GM21390 (cell line): ENCODE data around the gene CT47C1.
"Not testable (repeated sequence)": the region's sequence is repeated elsewhere in the genome, so short reads cannot be mapped to it uniquely, and the experiment has no call there.

Experiments used
- ATAC-seq: cut with Tn5 transposase; IDR thresholded peaks from one replicate; pipeline ENCODE4 v1.9.1; 2021; ENCODE audit not compliant: unreplicated experiment

Gene CT47C1

DNA sequence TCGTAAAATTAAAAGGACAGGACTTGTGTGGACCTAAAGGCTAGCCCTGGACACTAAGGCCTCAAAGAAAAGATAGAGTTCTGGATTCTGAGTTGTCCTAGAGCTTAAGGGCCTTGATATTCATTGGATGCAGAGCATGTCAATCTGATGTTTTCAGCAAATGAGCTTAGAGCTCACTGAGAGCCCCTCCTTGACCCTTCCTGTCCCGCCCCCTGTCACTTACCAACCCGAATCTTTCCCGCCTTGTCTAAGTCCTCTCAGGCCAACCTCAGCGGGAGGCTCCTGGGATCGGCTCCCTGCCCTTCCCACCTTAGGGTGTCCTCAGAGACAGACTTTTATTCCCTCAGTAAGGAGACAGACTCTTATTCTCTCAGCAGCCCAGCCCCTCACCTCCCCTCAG lies at the start of gene CT47C1:
CT47C1 (plus strand) TSS at position 250 of the 400 bp plus-strand sequence. CDS start 233 bp downstream, outside the sequence.
- ATAC-seq = no peak

- no peak for ATAC-seq
Observed at GRCh38 chrX:119025900-119026299, 46.9 kb upstream of the CT47C1 start.

DNA sequence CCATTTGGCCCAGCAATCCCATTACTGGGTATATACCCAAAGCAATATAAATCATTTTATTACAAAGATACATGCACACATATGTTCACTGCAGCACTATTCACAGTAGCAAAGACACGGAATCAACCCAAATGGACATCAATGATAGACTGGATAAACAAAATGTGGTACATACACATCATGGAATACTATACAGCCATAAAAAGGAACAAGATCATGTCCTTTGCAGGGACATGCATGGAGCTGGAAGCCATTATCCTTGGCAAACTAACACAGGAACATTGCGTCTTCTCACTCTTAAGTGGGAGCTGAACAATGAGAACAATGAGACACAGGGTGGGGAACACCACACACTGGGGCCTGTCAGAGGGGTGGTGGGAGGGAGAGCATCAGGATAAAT lies 46.4 kb upstream of the CT47C1 start:
- ATAC-seq = not testable (repeated sequence)

GRCh38 chrX:119027960-119028732 lies 44.6 kb upstream of the CT47C1 start:
- not testable (repeated sequence) for ATAC-seq

DNA sequence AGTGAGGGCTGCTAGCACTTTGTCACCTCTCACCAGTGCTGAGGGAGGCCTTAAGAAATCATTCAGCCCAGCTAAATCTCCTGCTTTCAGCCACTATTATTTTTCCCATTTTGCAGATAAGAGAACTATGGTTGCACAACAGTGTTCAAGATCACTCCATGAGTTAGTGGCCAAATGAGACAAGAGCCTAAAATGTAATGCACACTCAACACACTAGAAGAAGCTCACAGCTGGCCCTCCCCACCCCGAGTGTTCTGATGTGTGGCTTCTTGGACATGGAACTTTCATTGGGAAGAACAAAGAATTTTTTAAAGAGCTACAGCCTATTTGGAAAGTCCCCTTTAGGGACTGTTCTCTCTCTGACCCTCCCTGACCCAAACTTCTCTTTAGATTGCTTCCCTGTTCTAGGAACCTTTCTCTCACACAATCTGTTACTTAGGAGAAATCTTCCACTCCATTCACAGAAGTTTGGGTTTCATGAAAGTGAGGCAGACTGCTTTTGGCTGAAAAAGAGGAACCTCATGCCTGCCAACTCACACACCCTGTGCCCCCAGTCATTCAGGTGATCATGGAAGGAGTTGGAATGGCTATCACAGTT lies 44.0 kb upstream of the CT47C1 start:
- ATAC-seq = no peak

DNA sequence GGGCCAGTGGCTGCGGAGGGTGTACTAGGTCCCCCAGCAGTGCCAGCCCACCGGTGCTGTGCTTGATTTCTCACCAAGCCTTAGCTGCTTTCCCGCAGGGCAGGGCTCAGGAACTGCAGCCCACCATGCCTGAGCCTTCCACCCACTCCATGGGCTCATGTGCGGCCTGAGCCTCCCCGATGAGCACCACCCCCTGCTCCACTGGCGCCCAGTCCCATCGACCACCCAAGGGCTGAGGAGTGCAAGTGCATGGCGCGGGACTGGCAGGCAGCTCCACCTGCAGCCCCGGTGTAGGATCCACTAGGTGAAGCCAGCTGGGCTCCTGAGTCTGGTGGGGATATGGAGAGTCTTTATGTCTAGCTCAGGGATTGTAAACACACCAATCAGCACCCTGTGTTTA lies 43.1 kb upstream of the CT47C1 start:
- not testable (repeated sequence) for ATAC-seq

- no peak for ATAC-seq
Observed at GRCh38 chrX:119030990-119031389, 41.8 kb upstream of the CT47C1 start.

GRCh38 chrX:119036107-119037029 lies 36.4 kb upstream of the CT47C1 start:
- ATAC-seq = no peak

DNA sequence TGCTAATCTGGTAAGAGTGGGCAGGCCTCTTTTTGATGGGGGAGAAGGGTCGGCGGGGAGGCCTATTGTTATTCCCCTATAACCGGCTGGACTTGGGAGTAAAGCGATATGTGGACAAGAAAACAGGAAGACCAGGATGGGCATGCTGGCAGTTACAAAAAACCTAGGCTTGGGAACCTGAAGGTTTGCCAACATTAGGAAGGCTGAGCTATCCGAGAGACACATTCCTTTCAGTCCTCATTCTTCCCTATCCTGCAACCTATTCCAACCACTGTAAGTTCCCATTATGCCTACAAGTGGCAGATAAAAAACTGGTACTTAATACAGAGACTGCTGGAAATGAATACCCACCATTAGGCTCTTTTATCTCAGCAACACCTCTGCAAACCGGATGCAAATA lies 32.4 kb upstream of the CT47C1 start:
- no peak for ATAC-seq

- no peak for ATAC-seq
Observed at GRCh38 chrX:119041175-119041574, 31.6 kb upstream of the CT47C1 start.

GRCh38 chrX:119042040-119042439 lies 30.8 kb upstream of the CT47C1 start:
- ATAC-seq = no peak

DNA sequence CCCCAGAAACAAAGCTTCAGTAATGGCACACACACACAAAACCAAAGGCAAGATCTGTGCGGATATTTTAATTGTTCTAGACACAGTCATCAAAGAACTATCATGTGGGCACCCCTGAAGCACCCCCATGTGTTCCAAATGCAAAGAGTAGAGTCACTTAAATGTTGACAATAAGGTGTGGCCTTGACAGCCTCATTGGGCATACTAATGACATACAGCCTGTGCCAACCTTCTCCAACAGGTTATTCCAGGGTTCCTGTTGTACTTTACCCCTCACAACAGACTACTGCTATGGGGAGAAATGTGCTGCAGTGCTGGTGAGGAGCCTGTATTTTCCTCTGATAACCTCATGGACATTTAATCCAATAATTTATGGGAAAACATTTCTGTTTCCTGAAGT lies 29.8 kb upstream of the CT47C1 start:
- no peak for ATAC-seq

DNA sequence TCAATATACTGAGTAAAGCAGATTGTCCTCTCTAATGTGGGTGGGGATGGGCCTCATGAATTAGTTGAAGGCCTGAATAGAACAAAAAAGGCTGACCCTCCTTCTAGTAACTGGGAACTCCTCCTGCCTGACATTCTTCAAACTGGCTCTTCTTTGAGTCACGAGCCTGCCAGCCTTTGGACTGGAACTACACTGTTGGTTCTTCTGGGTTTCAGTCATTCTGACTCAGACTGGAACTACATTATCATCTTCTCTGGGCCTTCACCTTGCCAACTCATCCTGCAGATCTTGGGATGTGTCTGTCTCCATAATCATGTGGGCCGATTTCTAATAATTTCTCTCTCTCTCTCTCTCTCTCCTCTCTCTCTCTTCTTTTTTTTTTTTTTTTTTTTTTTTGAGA lies 26.9 kb upstream of the CT47C1 start:
- no peak for ATAC-seq

GRCh38 chrX:119055687-119056086 lies 17.1 kb upstream of the CT47C1 start:
- no peak for ATAC-seq

GRCh38 chrX:119062750-119063374 lies 9.9 kb upstream of the CT47C1 start:
- no peak for ATAC-seq

- no peak for ATAC-seq
Observed at GRCh38 chrX:119063428-119063827, 9.4 kb upstream of the CT47C1 start.

- ATAC-seq = no peak
Observed at GRCh38 chrX:119067023-119067739, 5.6 kb upstream of the CT47C1 start.

GRCh38 chrX:119069128-119069527 lies 3.7 kb upstream of the CT47C1 start:
- ATAC-seq = no peak

GRCh38 chrX:119069762-119070161 lies 3.0 kb upstream of the CT47C1 start:
- no peak for ATAC-seq

- no peak for ATAC-seq
Observed at GRCh38 chrX:119071381-119071780, 1.4 kb upstream of the CT47C1 start.
